H9 (cell line): Measurements from ENCODE around the gene ZNF362. TPM values are rescaled to one million over a fixed set of nuclear protein-coding genes. Genes with fewer than 3 reads are reported as not detected.
A peak's percentile ranks its signal among the peaks of the same experiment; 100 is the strongest.

ENCODE experiments used
- DNase-seq: peaks from one replicate; pipeline ENCODE4 v3.0.0-alpha.2; 2017
- H2AFZ ChIP-seq: one replicate; pipeline ENCODE4 v1.6.1; 2013; ENCODE audit warnings: mild to moderate bottlenecking, low read length, control low read depth, moderate library complexity
- H2AK5ac ChIP-seq: 2 replicates; pipeline ENCODE4 v1.6.1; 2013; ENCODE audit warnings: low read length, control low read depth, mixed read lengths; ENCODE audit not compliant: insufficient read length
- H2BK120ac ChIP-seq: one replicate; pipeline ENCODE4 v1.6.1; 2013; ENCODE audit warnings: low read depth, mild to moderate bottlenecking, low read length, control low read depth, inconsistent platforms; ENCODE audit not compliant: poor library complexity, severe bottlenecking
- H2BK12ac ChIP-seq: 2 replicates; pipeline ENCODE4 v1.6.1; 2013; ENCODE audit warnings: low read length, control low read depth, mixed read lengths, low read depth; ENCODE audit not compliant: insufficient read length
- H2BK15ac ChIP-seq: 2 replicates; pipeline ENCODE4 v1.6.1; 2013; ENCODE audit warnings: low read depth, low read length, control low read depth
- H2BK20ac ChIP-seq: one replicate; pipeline ENCODE4 v1.6.1; 2013; ENCODE audit warnings: low read depth, mild to moderate bottlenecking, low read length, control low read depth, inconsistent platforms; ENCODE audit not compliant: poor library complexity, severe bottlenecking
- H2BK5ac ChIP-seq: 2 replicates; pipeline ENCODE4 v1.6.1; 2013; ENCODE audit warnings: low read length, control low read depth, mixed read lengths; ENCODE audit not compliant: insufficient read length
- H3K14ac ChIP-seq: 2 replicates; pipeline ENCODE4 v1.6.1; 2013; ENCODE audit warnings: low read length, control low read depth; ENCODE audit not compliant: insufficient read depth
- H3K18ac ChIP-seq: 2 replicates; pipeline ENCODE4 v1.6.1; 2013; ENCODE audit warnings: low read depth, mild to moderate bottlenecking, mixed read lengths, low read length, control low read depth; ENCODE audit not compliant: insufficient read length
- H3K23ac ChIP-seq: 2 replicates; pipeline ENCODE4 v1.6.1; 2013; ENCODE audit warnings: low read length, control low read depth, mixed read lengths, low read depth; ENCODE audit not compliant: insufficient read length
- H3K23me2 ChIP-seq: 2 replicates; pipeline ENCODE4 v1.6.1; 2013; ENCODE audit warnings: low read depth, mild to moderate bottlenecking, mixed read lengths, low read length, control low read depth; ENCODE audit not compliant: insufficient read length, poor library complexity, severe bottlenecking
- H3K27ac ChIP-seq: 2 replicates; pipeline ENCODE4 v1.5.1; 2013; ENCODE audit warnings: low read length, control low read depth, mixed read lengths, low read depth; ENCODE audit not compliant: insufficient read length
- H3K27me3 ChIP-seq: 2 replicates; pipeline ENCODE4 v1.6.1; 2013; ENCODE audit warnings: low read length, control low read depth, inconsistent platforms; ENCODE audit not compliant: insufficient read depth
- H3K4ac ChIP-seq: 2 replicates; pipeline ENCODE4 v1.6.1; 2013; ENCODE audit warnings: low read depth, mild to moderate bottlenecking, control low read depth, inconsistent platforms, low read length, moderate library complexity
- H3K4me1 ChIP-seq: 2 replicates; pipeline ENCODE4 v1.6.1; 2013; ENCODE audit warnings: low read length, control low read depth, inconsistent platforms; ENCODE audit not compliant: insufficient read depth
- H3K4me2 ChIP-seq: 2 replicates; pipeline ENCODE4 v1.6.1; 2013; ENCODE audit warnings: low read length, control low read depth, mixed read lengths; ENCODE audit not compliant: insufficient read length, insufficient read depth
- H3K56ac ChIP-seq: 2 replicates; pipeline ENCODE4 v1.6.1; 2013; ENCODE audit warnings: low read depth, mild to moderate bottlenecking, mixed read lengths, low read length, control low read depth; ENCODE audit not compliant: insufficient read length
- H3K79me1 ChIP-seq: 2 replicates; pipeline ENCODE4 v1.6.1; 2013; ENCODE audit warnings: low read depth, mild to moderate bottlenecking, moderate library complexity, low read length, control low read depth, inconsistent platforms; ENCODE audit not compliant: insufficient read depth, poor library complexity, severe bottlenecking
- H3K79me2 ChIP-seq: 2 replicates; pipeline ENCODE4 v1.6.1; 2013; ENCODE audit warnings: low read length, control low read depth, inconsistent platforms; ENCODE audit not compliant: insufficient read depth
- H3K9ac ChIP-seq: 2 replicates; pipeline ENCODE4 v1.6.1; 2013; ENCODE audit warnings: low read length, control low read depth, mixed read lengths; ENCODE audit not compliant: insufficient read length; ENCODE audit errors: extremely low read depth
- H3K9me3 ChIP-seq: one replicate; pipeline ENCODE4 v1.6.1; 2013; ENCODE audit warnings: low read depth, low read length, inconsistent platforms; ENCODE audit not compliant: control insufficient read depth
- H3T11ph ChIP-seq: one replicate; pipeline ENCODE4 v1.6.1; 2013; ENCODE audit warnings: mild to moderate bottlenecking, low read length, control low read depth, inconsistent platforms
- H4K20me1 ChIP-seq: one replicate; pipeline ENCODE4 v1.6.1; 2013; ENCODE audit not compliant: control insufficient read depth, insufficient read length, insufficient read depth
- H4K5ac ChIP-seq: 2 replicates; pipeline ENCODE4 v1.6.1; 2013; ENCODE audit warnings: low read depth, mild to moderate bottlenecking, mixed read lengths, low read length, control low read depth; ENCODE audit not compliant: insufficient read length
- H4K8ac ChIP-seq: replicated peaks from 2 replicates; pipeline ENCODE4 v1.6.1; 2013; ENCODE audit warnings: low read length, control low read depth, mixed read lengths, low read depth; ENCODE audit not compliant: insufficient read length
- H4K91ac ChIP-seq: 2 replicates; pipeline ENCODE4 v1.6.1; 2013; ENCODE audit warnings: low read depth, mild to moderate bottlenecking, moderate library complexity, mixed read lengths, low read length, control low read depth; ENCODE audit not compliant: insufficient read length
- H3K27ac Mint-ChIP-seq, 3 experiments: 2 replicates in 2 of 3; 3 replicates in 1 of 3; pipeline ENCODE4 v1.8.0; 2020 to 2021; ENCODE audit warnings: mixed read lengths in 3 of 3, mild to moderate bottlenecking in 1 of 3, moderate library complexity in 1 of 3
- H3K27me3 Mint-ChIP-seq: 2 replicates; pipeline ENCODE4 v1.8.0; 2021; ENCODE audit warnings: low read depth, mild to moderate bottlenecking, moderate library complexity, mixed read lengths
- H3K36me3 Mint-ChIP-seq, 3 experiments: 2 replicates in 2 of 3; 3 replicates in 1 of 3; pipeline ENCODE4 v1.8.0; 2020 to 2021; ENCODE audit warnings: low read depth in 3 of 3, mixed read lengths in 3 of 3; ENCODE audit not compliant: insufficient read depth in 1 of 3
- H3K4me1 Mint-ChIP-seq, 2 experiments: 2 replicates each; pipeline ENCODE4 v1.8.0; 2020; ENCODE audit warnings: mixed read lengths in 2 of 2
- H3K4me3 Mint-ChIP-seq, 2 experiments: 2 replicates in 1 of 2; 3 replicates in 1 of 2; pipeline ENCODE4 v1.8.0; 2020 to 2021; ENCODE audit warnings: mild to moderate bottlenecking in 2 of 2, mixed read lengths in 2 of 2, moderate library complexity in 1 of 2
- H3K9me3 Mint-ChIP-seq, 2 experiments: 2 replicates in 1 of 2; 3 replicates in 1 of 2; pipeline ENCODE4 v1.8.0; 2020; ENCODE audit warnings: mild to moderate bottlenecking in 2 of 2, mixed read lengths in 2 of 2, moderate library complexity in 1 of 2
- CTCF ChIP-seq: fragments of 200-600 bp; sonication (generic); conservative IDR thresholded peaks from 3 replicates; pipeline ENCODE4 v1.8.0; 2021; ENCODE audit warnings: antibody characterized with exemption, mild to moderate bottlenecking
- WGBS: extraction: QIAGEN DNeasy Blood & Tissue Kit; methylation state at CpG from one replicate; pipeline ENCODE4 v1.1.7; 2013; ENCODE audit warnings: missing lambda C conversion rate, low lambda C conversion rate, mixed read lengths; ENCODE audit not compliant: insufficient read length; ENCODE audit errors: extremely low coverage; 5-methylcytosine and 5-hydroxymethylcytosine counted together
- total RNA-seq: library from RNA; stranded (reverse); gene quantifications from 2 replicates; pipeline ENCODE4 v1.2.1, GENCODE V29; 2021

The ZNF362 gene
- total RNA-seq, 1 experiment from 2014 or later: 18.7 TPM

- peaks cover 2% of the 10 kb centered on the region; the same call in 1 of the 2 replicates for H3K27me3 Mint-ChIP-seq
- no peak overlapping the region for H3K56ac ChIP-seq
- no peak overlapping the region for H4K91ac ChIP-seq
- H3K79me1 ChIP-seq: no peaks in the 10 kb centered on the region
- no peak overlapping the region for H2BK5ac ChIP-seq
- no peak overlapping the region for H3K23ac ChIP-seq
- H3K4me3 Mint-ChIP-seq: no peak overlapping the region
- H3K27ac ChIP-seq: no peak overlapping the region
- no peak overlapping the region for H2BK15ac ChIP-seq
- H3K79me2 ChIP-seq: no peaks in the 10 kb centered on the region
- H3K9me3 Mint-ChIP-seq: no peaks in the 10 kb centered on the region
- H3T11ph ChIP-seq: no peak overlapping the region
- H3K27me3 ChIP-seq: no peaks in the 10 kb centered on the region
- no peaks in the 10 kb centered on the region for H4K20me1 ChIP-seq
- H3K4me1 Mint-ChIP-seq: peaks cover 0 to 7% of the 10 kb centered on the region in 2 experiments; a peak in 2 of 4 replicates
- H3K36me3 Mint-ChIP-seq: peaks cover 7 to 45% (median 12%) of the 10 kb centered on the region in 3 experiments; a peak in 6 of 7 replicates
- H3K18ac ChIP-seq: no peak overlapping the region
- no CpG with 5 or more reads among the region's 22 CpGs for WGBS
- H2BK20ac ChIP-seq: no peak overlapping the region
- no peaks in the 10 kb centered on the region for H3K9me3 ChIP-seq
- no peak overlapping the region for H4K8ac ChIP-seq
- no peak for DNase-seq
- no peak overlapping the region for H2AFZ ChIP-seq
- TF ChIP-seq CTCF: no peak
- no peak overlapping the region for H4K5ac ChIP-seq
- H3K4me2 ChIP-seq: no peak overlapping the region
- H3K23me2 ChIP-seq: no peaks in the 10 kb centered on the region
- peak overlapping the region in 1 of 3 experiments; percentile 15; a peak in 1 of 7 replicates for H3K27ac Mint-ChIP-seq
- H3K4ac ChIP-seq: no peak overlapping the region
- H3K9ac ChIP-seq: no peak overlapping the region
- no peak overlapping the region for H2AK5ac ChIP-seq
- H2BK12ac ChIP-seq: no peak overlapping the region
- no peaks in the 10 kb centered on the region for H3K4me1 ChIP-seq
- no peak overlapping the region; the same call in 1 of the 2 replicates for H3K14ac ChIP-seq
- no peak overlapping the region for H2BK120ac ChIP-seq
These were observed 68.6 kb downstream of the ZNF362 start for GRCh38 chr1:33324677-33325575.
